ENCODE data around the gene SF3B1.
"Not testable (repeated sequence)": the region's sequence is repeated elsewhere in the genome, so short reads cannot be mapped to it uniquely, and the experiment has no call there.

SF3B1 gene

GRCh38 chr2:197453123-197453913 is 18.5 kb upstream of the SF3B1 start, which contains the start of gene COQ10B:
TSS of gene COQ10B (plus strand) at chr2:197453552. CDS start at chr2:197453561, 9 bp downstream.
- H3K9me3 Mint-ChIP-seq, result no peaks in the 10 kb centered on the region
- DNase-seq (ENCODE audit: low spot score in 2 of 2), result peak; percentile 95 to 97
- H3K4me1 Mint-ChIP-seq, result peaks cover 45% of the 10 kb centered on the region
- peak within 1 kb of the TSS; percentile 100 for H3K27ac Mint-ChIP-seq (ENCODE audit: low read depth)
- H3K4me3 Mint-ChIP-seq, result peak within 1 kb of the TSS; percentile 99
- H3K27me3 Mint-ChIP-seq, result no peaks in the 10 kb centered on the region
- H3K36me3 Mint-ChIP-seq (ENCODE audit: insufficient read depth), result peaks cover 18% of the 10 kb centered on the region
- ATAC-seq (replicated peaks; ENCODE audit: extremely low read depth, poor library complexity, severe bottlenecking), result peak; percentile 90

GRCh38 chr2:197452754-197453122 is 17.9 kb upstream of the SF3B1 start:
- peaks cover 18% of the 10 kb centered on the region for H3K36me3 Mint-ChIP-seq (ENCODE audit: insufficient read depth)
- H3K9me3 Mint-ChIP-seq, result no peaks in the 10 kb centered on the region
- H3K27me3 Mint-ChIP-seq, result no peaks in the 10 kb centered on the region
- H3K4me3 Mint-ChIP-seq, result peak overlapping the region; percentile 99
- H3K4me1 Mint-ChIP-seq, result peaks cover 39% of the 10 kb centered on the region
- DNase-seq (ENCODE audit: low spot score in 2 of 2), result no peak
- peak overlapping the region; percentile 100 for H3K27ac Mint-ChIP-seq (ENCODE audit: low read depth)
- ATAC-seq (replicated peaks; ENCODE audit: extremely low read depth, poor library complexity, severe bottlenecking), result peak; percentile 12

- Mint-ChIP-seq H3K4me1 (peaks cover 30% of the 10 kb centered on the region), H3K36me3 (ENCODE audit: insufficient read depth) (peaks cover 17% of the 10 kb centered on the region)
- not testable (repeated sequence) for H3K27ac Mint-ChIP-seq (ENCODE audit: low read depth); DNase-seq (ENCODE audit: low spot score in 2 of 2); H3K9me3 Mint-ChIP-seq; ATAC-seq (replicated peaks; ENCODE audit: extremely low read depth, poor library complexity, severe bottlenecking); H3K27me3 Mint-ChIP-seq; H3K4me3 Mint-ChIP-seq
These were observed 16.1 kb upstream of the SF3B1 start for GRCh38 chr2:197450935-197451358.

GRCh38 chr2:197450465-197450864 is 15.6 kb upstream of the SF3B1 start:
- Mint-ChIP-seq H3K36me3 (ENCODE audit: insufficient read depth) (peaks cover 17% of the 10 kb centered on the region), H3K4me3 (no peak overlapping the region), H3K27ac (ENCODE audit: low read depth) (no peak overlapping the region), H3K9me3 (no peaks in the 10 kb centered on the region), H3K4me1 (peaks cover 25% of the 10 kb centered on the region), H3K27me3 (no peaks in the 10 kb centered on the region)
- ATAC-seq (replicated peaks; ENCODE audit: extremely low read depth, poor library complexity, severe bottlenecking) (no peak), DNase-seq (ENCODE audit: low spot score in 2 of 2) (no peak)

GRCh38 chr2:197446844-197447243 is 12.0 kb upstream of the SF3B1 start:
- Mint-ChIP-seq H3K9me3 (no peaks in the 10 kb centered on the region), H3K36me3 (ENCODE audit: insufficient read depth) (peaks cover 2% of the 10 kb centered on the region), H3K4me1 (no peaks in the 10 kb centered on the region), H3K27me3 (no peaks in the 10 kb centered on the region), H3K27ac (ENCODE audit: low read depth) (no peak overlapping the region), H3K4me3 (no peak overlapping the region)
- DNase-seq (ENCODE audit: low spot score in 2 of 2) (no peak), ATAC-seq (replicated peaks; ENCODE audit: extremely low read depth, poor library complexity, severe bottlenecking) (no peak)

GRCh38 chr2:197445746-197446145 is 10.9 kb upstream of the SF3B1 start:
- DNase-seq (ENCODE audit: low spot score in 2 of 2) (no peak), ATAC-seq (replicated peaks; ENCODE audit: extremely low read depth, poor library complexity, severe bottlenecking) (no peak)
- Mint-ChIP-seq H3K36me3 (ENCODE audit: insufficient read depth) (peaks cover 2% of the 10 kb centered on the region), H3K9me3 (no peaks in the 10 kb centered on the region), H3K27me3 (no peaks in the 10 kb centered on the region), H3K4me1 (no peaks in the 10 kb centered on the region), H3K27ac (ENCODE audit: low read depth) (no peak overlapping the region), H3K4me3 (no peak overlapping the region)

- no peaks in the 10 kb centered on the region for H3K36me3 Mint-ChIP-seq (ENCODE audit: insufficient read depth)
- H3K27ac Mint-ChIP-seq (ENCODE audit: low read depth), result no peak overlapping the region
- H3K9me3 Mint-ChIP-seq, result no peaks in the 10 kb centered on the region
- H3K27me3 Mint-ChIP-seq, result no peaks in the 10 kb centered on the region
- H3K4me1 Mint-ChIP-seq, result no peaks in the 10 kb centered on the region
- ATAC-seq (replicated peaks; ENCODE audit: extremely low read depth, poor library complexity, severe bottlenecking) (no peak), DNase-seq (ENCODE audit: low spot score in 2 of 2) (no peak)
- no peak overlapping the region for H3K4me3 Mint-ChIP-seq
These were observed 8.0 kb upstream of the SF3B1 start for GRCh38 chr2:197442857-197443256.

- DNase-seq (ENCODE audit: low spot score in 2 of 2) (no peak), ATAC-seq (replicated peaks; ENCODE audit: extremely low read depth, poor library complexity, severe bottlenecking) (no peak)
- Mint-ChIP-seq H3K9me3 (no peaks in the 10 kb centered on the region), H3K4me3 (no peak overlapping the region), H3K36me3 (ENCODE audit: insufficient read depth) (peaks cover 15% of the 10 kb centered on the region), H3K27me3 (no peaks in the 10 kb centered on the region), H3K27ac (ENCODE audit: low read depth) (no peak overlapping the region), H3K4me1 (peaks cover 28% of the 10 kb centered on the region)
These were observed 2.6 kb upstream of the SF3B1 start for GRCh38 chr2:197437380-197437779.

GRCh38 chr2:197435598-197436420 is 981 bp upstream of the SF3B1 start:
- Mint-ChIP-seq H3K4me3 (peak overlapping the region; percentile 88), H3K36me3 (ENCODE audit: insufficient read depth) (peaks cover 17% of the 10 kb centered on the region), H3K27me3 (no peaks in the 10 kb centered on the region), H3K4me1 (peaks cover 43% of the 10 kb centered on the region), H3K9me3 (no peaks in the 10 kb centered on the region), H3K27ac (ENCODE audit: low read depth) (peak overlapping the region; percentile 100)
- DNase-seq (ENCODE audit: low spot score in 2 of 2), result no peak
- ATAC-seq (replicated peaks; ENCODE audit: extremely low read depth, poor library complexity, severe bottlenecking), result no peak

- ATAC-seq (replicated peaks; ENCODE audit: extremely low read depth, poor library complexity, severe bottlenecking) (no peak), DNase-seq (ENCODE audit: low spot score in 2 of 2) (no peak)
- peak overlapping the region; percentile 100 for H3K27ac Mint-ChIP-seq (ENCODE audit: low read depth)
- peak overlapping the region; percentile 88 for H3K4me3 Mint-ChIP-seq
- peaks cover 20% of the 10 kb centered on the region for H3K36me3 Mint-ChIP-seq (ENCODE audit: insufficient read depth)
- peaks cover 62% of the 10 kb centered on the region for H3K4me1 Mint-ChIP-seq
- no peaks in the 10 kb centered on the region for H3K27me3 Mint-ChIP-seq
- no peaks in the 10 kb centered on the region for H3K9me3 Mint-ChIP-seq
These were observed 919 bp downstream of the SF3B1 start for GRCh38 chr2:197433780-197434438.

- peaks cover 24% of the 10 kb centered on the region for H3K36me3 Mint-ChIP-seq (ENCODE audit: insufficient read depth)
- ATAC-seq (replicated peaks; ENCODE audit: extremely low read depth, poor library complexity, severe bottlenecking); H3K9me3 Mint-ChIP-seq; H3K27me3 Mint-ChIP-seq; DNase-seq (ENCODE audit: low spot score in 2 of 2): not testable (repeated sequence)
- H3K4me1 Mint-ChIP-seq, result peaks cover 70% of the 10 kb centered on the region
- H3K4me3 Mint-ChIP-seq, result peak overlapping the region; percentile 88
- H3K27ac Mint-ChIP-seq (ENCODE audit: low read depth), result peak overlapping the region; percentile 100
These were observed 2.3 kb downstream of the SF3B1 start for GRCh38 chr2:197432527-197432926.

GRCh38 chr2:197431858-197432257 is 3.0 kb downstream of the SF3B1 start:
- ATAC-seq (replicated peaks; ENCODE audit: extremely low read depth, poor library complexity, severe bottlenecking) (no peak), DNase-seq (ENCODE audit: low spot score in 2 of 2) (no peak)
- peaks cover 23% of the 10 kb centered on the region for H3K36me3 Mint-ChIP-seq (ENCODE audit: insufficient read depth)
- H3K27ac Mint-ChIP-seq (ENCODE audit: low read depth), result peak overlapping the region; percentile 91
- H3K4me1 Mint-ChIP-seq, result peaks cover 77% of the 10 kb centered on the region
- H3K4me3 Mint-ChIP-seq, result peak overlapping the region; percentile 88
- no peaks in the 10 kb centered on the region for H3K27me3 Mint-ChIP-seq
- no peaks in the 10 kb centered on the region for H3K9me3 Mint-ChIP-seq

Measured in central memory CD8-positive, alpha-beta T cell (primary cell).